Measurements from ENCODE around the gene SWSAP1. TPM values are rescaled to one million over a fixed set of nuclear protein-coding genes. Genes with fewer than 3 reads are reported as not detected.
A peak's percentile ranks its signal among the peaks of the same experiment; 100 is the strongest.
"Not testable (repeated sequence)": the region's sequence is repeated elsewhere in the genome, so short reads cannot be mapped to it uniquely, and the experiment has no call there.

SWSAP1 gene
- total RNA-seq, 6 experiments from 2014 or later = 1.4 to 2.7 (median 2.3) TPM

- Histone ChIP-seq H3K27me3 (no peaks in the 10 kb centered on the region), H3K36me3 (peaks cover 0 to 11% (median 5%) of the 10 kb centered on the region in 4 donors), H3K4me1 (peaks cover 0 to 10% (median 0%) of the 10 kb centered on the region in 4 donors), H3K9me3 (no peaks in the 10 kb centered on the region), H3K4me3 (no peak overlapping the region), H3K27ac (peak overlapping the region in 1 of 3 donors; percentile 8)
- no peak for ATAC-seq
- 89% methylated on average over 3 of the region's 7 CpGs for WGBS (ENCODE audit: insufficient coverage, low coverage, low lambda C conversion rate, missing lambda C conversion rate)
- intact Hi-C loops (cut with DNase I) = no loop called here
- no peak for TF ChIP-seq CTCF (IDR thresholded peaks at IDR 0.05)
- no peak for TF ChIP-seq POLR2A (IDR thresholded peaks at IDR 0.05)
- no peak for DNase-seq
Observed at GRCh38 chr19:11338121-11338520, 36.3 kb upstream of the SWSAP1 start.

GRCh38 chr19:11338569-11339253 lies 35.8 kb upstream of the SWSAP1 start:
- peak in 3 of 4 donors; percentile 4 to 6 (median 6) for ATAC-seq
- peak overlapping the region; percentile 43 to 61 (median 46) for H3K4me3 ChIP-seq
- intact Hi-C loops (cut with DNase I) = no loop called here
- no peaks in the 10 kb centered on the region for H3K9me3 ChIP-seq
- H3K27me3 ChIP-seq = no peaks in the 10 kb centered on the region
- peak overlapping the region; percentile 8 to 57 (median 36) for H3K27ac ChIP-seq
- peaks cover 0 to 14% (median 1%) of the 10 kb centered on the region in 4 donors for H3K4me1 ChIP-seq
- no peak for TF ChIP-seq POLR2A (IDR thresholded peaks at IDR 0.05)
- no peak for DNase-seq
- 52% methylated on average over 15 of the region's 21 CpGs for WGBS (ENCODE audit: insufficient coverage, low coverage, low lambda C conversion rate, missing lambda C conversion rate)
- peaks cover 0 to 11% (median 5%) of the 10 kb centered on the region in 4 donors for H3K36me3 ChIP-seq

- TF ChIP-seq CTCF (IDR thresholded peaks at IDR 0.05) (no peak), POLR2A (IDR thresholded peaks at IDR 0.05) (peak; percentile 26)
- peak; percentile 87 to 93 (median 91) for DNase-seq
- Histone ChIP-seq H3K36me3 (peaks cover 0 to 10% (median 5%) of the 10 kb centered on the region in 4 donors), H3K27me3 (no peaks in the 10 kb centered on the region), H3K4me1 (peaks cover 0 to 22% (median 6%) of the 10 kb centered on the region in 4 donors), H3K4me3 (peak within 1 kb of the TSS; percentile 43 to 61 (median 46)), H3K27ac (peak within 1 kb of the TSS; percentile 8 to 57 (median 36)), H3K9me3 (no peaks in the 10 kb centered on the region)
- peak; percentile 78 to 95 (median 89) for ATAC-seq
- 28% methylated on average over 28 of the region's 53 CpGs for WGBS (ENCODE audit: insufficient coverage, low coverage, low lambda C conversion rate, missing lambda C conversion rate)
- intact Hi-C loops (cut with DNase I) = no loop called here
Observed at GRCh38 chr19:11339254-11340098, 35.0 kb upstream of the SWSAP1 start, which contains the start of gene RAB3D. Gene RAB3D (minus strand): TSS chr19:11339657. CDS start chr19:11337399, 2,258 bp downstream.

- peaks cover 0 to 28% (median 6%) of the 10 kb centered on the region in 4 donors for H3K4me1 ChIP-seq
- H3K9me3 ChIP-seq; intact Hi-C loops (cut with DNase I); H3K36me3 ChIP-seq; H3K27ac ChIP-seq; H3K27me3 ChIP-seq; ATAC-seq; DNase-seq: not testable (repeated sequence)
- peak overlapping the region in 1 of 3 donors; percentile 61 for H3K4me3 ChIP-seq
- 82% methylated on average over 2 of the region's 8 CpGs for WGBS (ENCODE audit: insufficient coverage, low coverage, low lambda C conversion rate, missing lambda C conversion rate)
Observed at GRCh38 chr19:11340099-11340467, 34.4 kb upstream of the SWSAP1 start.

GRCh38 chr19:11342429-11342828 lies 32.0 kb upstream of the SWSAP1 start:
- WGBS (ENCODE audit: insufficient coverage, low coverage, low lambda C conversion rate, missing lambda C conversion rate) = 80% methylated on average over 3 of the region's 3 CpGs
- intact Hi-C loops (cut with DNase I) = no loop called here
- H3K4me3 ChIP-seq = no peak overlapping the region
- no peak for TF ChIP-seq POLR2A (IDR thresholded peaks at IDR 0.05)
- TF ChIP-seq CTCF (IDR thresholded peaks at IDR 0.05) = no peak
- H3K4me1 ChIP-seq = peaks cover 0 to 37% (median 6%) of the 10 kb centered on the region in 4 donors
- peaks cover 0 to 10% (median 2%) of the 10 kb centered on the region in 4 donors for H3K36me3 ChIP-seq
- H3K9me3 ChIP-seq = no peaks in the 10 kb centered on the region
- DNase-seq = no peak
- ATAC-seq = no peak
- no peaks in the 10 kb centered on the region for H3K27me3 ChIP-seq
- H3K27ac ChIP-seq = no peak overlapping the region
